ENCODE results near the gene MFAP1.
A peak's percentile ranks its signal among the peaks of the same experiment; 100 is the strongest.
"Not testable (repeated sequence)": the region's sequence is repeated elsewhere in the genome, so short reads cannot be mapped to it uniquely, and the experiment has no call there.

The MFAP1 gene

GRCh38 chr15:43808960-43809678 is 15.4 kb downstream of the MFAP1 start:
- no peak for DNase-seq

GRCh38 chr15:43808435-43808950 is 16.0 kb downstream of the MFAP1 start:
- no peak for DNase-seq

- DNase-seq = not testable (repeated sequence)
These were observed 21.8 kb downstream of the MFAP1 start for GRCh38 chr15:43802676-43803075.

DNA sequence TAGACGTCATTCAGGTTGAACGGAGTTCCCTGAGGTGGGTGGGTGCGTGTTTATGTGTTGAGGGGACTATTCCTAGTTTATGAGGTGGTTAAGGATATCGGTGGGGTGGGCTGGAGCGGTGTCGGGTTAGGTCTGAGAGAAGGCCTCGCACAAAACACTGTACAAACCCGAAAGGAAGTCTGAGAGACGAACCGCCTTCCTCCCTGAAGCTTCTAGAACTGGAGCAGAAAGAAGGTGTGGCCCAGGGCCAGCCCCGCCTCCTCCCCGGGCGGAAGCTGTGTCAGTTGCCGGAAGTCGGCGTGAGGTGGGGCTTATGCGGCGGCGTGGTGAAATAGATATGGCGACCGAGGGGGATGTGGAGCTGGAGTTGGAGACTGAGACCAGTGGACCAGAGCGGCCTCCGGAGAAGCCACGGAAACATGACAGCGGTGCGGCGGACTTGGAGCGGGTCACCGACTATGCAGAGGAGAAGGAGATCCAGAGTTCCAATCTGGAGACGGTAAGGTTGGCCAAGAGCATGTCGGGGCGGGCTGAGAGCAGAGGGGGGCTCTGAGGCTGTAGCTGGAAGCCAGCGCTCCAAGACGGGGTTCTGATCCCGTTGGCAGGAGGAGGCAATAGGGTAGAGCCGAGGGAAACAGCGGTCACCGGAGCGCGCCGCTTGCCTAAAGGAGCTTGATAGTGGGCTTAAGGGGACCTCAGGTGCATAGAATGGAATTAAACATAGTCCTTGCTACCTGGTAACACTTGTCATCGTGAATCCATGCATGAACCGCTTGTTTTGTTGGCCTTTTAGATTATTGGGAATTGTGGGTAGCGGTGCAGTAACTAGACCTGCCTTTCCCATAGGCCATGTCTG is 24.0 kb downstream of the MFAP1 start, which contains the start of gene HYPK:
TSS of gene HYPK (plus strand) at position 314 of the 856 bp plus-strand sequence. CDS start at position 338, 24 bp downstream.
- peak; percentile 91 for DNase-seq

GRCh38 chr15:43799945-43800285 is 24.6 kb downstream of the MFAP1 start, which contains the start of gene SERINC4:
Gene SERINC4 (minus strand): TSS chr15:43800220. CDS start chr15:43799986, 234 bp downstream.
- no peak for DNase-seq

DNA sequence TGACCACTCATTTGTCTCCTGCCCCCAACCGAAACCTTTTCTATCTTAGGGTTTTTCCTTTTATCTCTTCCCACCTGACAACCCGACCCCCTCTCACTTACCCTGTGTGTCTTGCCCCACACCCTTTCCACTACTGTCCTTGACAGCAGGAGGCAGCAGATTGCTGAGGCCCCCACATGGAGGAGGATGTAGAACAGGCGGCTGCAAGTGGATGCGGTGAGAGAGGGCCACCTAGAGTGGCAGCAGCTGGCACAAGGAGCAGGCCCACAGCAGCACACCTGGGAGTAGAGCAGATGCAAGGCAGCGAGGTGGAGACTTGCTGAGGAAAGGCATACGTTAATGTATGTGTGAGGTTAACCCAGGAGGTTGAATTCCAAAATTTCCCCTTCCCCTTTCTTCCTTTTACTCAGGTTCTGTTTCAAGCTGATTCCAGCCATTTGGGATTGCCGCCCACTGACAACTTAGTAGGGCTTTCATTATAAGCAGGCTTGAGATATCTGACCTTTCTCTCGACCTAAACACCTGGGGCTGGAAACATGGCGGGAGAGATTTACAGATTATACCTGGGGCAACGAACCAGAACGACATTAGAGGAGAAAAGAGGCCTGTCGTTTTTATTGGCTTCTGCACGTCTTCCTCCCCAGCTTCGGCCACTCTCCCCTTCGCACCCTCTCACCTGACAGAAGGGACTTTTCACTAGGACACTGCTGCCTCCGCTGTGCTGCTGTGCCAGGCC is 25.1 kb downstream of the MFAP1 start:
- no peak for DNase-seq

- DNase-seq = no peak
These were observed 27.9 kb downstream of the MFAP1 start for GRCh38 chr15:43796566-43796965.

- no peak for DNase-seq
These were observed 28.5 kb downstream of the MFAP1 start for GRCh38 chr15:43795997-43796396.

GRCh38 chr15:43795197-43795596 is 29.3 kb downstream of the MFAP1 start:
- no peak for DNase-seq

DNA sequence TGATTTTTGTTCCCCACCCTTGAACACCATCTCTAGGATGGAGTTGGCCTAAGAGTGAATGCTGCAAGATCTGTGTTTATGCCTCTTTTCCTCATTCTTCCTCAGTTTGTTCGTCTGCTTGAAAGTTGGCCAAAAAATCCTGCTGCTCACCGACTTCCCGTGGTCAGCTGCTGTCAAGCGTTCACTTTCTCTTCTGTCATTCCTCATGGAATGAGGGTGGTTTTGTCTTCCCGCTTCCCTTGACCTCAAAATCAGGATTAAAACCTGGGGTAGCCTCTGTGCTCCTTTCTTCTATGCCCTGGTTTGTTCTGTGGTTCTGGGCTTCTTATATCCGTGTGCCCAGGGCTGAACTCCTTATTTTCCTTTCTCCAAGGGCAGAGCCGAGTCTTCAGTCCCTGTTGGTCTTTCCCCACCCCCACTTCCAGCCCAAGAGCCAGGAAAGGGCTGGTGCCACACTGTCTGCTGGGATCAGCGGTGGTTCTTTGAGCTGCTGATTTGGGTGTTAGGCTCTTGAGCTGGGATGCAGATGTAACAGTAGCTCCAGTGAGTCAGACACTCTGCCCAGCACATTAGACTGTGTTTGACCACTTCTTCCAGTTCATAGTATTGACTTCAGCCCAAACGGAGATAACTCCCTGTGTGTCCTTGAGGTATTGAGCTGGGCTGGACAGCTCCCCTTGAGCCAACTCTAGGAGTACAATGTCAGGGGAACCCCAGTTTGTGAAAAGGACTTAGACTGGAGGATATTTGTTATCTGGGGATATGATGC is 30.0 kb downstream of the MFAP1 start:
- no peak for DNase-seq

- no peak for DNase-seq
These were observed 30.8 kb downstream of the MFAP1 start for GRCh38 chr15:43793647-43794046.

DNA sequence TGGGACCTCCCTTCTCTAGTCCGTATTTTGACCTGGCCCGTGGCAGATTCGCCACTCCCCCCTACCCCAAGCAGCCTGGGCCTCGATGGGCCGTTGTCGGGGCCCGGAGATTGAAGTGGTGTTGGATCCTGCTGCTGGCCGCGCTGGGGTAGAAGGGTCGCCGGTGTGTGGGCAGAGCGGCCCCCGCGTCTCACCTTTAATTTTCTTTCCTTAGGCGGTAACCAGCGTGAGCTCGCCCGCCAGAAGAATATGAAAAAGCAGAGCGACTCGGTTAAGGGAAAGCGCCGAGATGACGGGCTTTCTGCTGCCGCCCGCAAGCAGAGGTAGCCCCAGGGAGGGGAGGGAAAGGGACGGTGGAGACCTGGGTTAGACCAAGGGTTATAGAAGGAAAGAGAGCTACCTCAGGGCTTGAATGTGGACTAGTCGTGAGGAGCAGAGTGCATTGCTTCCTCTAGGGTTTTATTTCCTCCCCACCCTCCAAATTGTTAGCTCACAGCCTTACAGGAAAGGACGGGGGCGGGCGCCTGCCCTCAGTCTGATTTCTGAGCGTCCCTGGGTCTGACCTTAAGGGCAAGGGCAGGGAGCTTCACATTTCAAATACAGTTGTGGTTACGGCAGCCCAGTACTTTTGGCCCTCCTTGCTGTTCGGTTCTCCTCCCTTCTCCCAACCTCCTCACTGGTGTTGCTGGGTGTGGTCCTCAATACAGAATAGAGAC is 31.6 kb downstream of the MFAP1 start:
- DNase-seq = peak; percentile 15

DNA sequence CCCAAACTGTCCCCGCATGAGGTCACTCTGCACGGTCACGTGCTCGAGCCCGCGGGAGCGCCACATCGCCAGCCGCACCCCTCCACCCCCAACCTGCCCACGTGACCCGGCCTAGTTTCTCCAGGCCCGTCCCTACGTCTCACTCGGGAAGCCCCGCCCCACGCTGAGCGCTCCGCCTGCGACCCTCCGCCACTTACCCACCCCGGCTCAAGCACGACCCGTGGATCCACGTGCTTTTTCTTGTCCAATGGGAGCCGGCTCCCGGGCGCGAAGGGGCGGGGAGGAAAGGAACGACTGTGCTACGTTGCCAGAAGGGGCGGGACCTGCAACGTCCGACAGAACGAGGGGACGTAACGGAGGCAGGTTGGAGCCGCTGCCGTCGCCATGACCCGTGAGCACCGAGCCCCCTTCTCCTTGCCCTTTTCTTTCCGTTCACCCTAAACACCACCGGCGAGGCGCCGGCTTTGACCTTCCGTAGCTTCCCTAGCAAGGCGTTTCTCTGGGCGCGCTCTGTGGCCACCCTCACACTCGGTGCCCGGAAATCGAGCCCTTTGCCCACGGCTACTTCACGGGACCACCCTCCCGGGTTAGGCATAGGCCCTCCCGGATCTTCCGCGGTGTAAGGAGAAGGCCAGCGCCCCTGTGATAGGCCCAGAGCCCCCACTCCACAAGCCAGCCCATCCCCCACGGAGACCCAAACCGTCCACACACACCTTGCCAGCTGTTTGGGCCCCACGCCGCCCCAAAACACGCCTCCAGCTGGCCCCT is 32.3 kb downstream of the MFAP1 start, which contains the start of gene SERF2:
TSS of gene SERF2 (plus strand) at position 328 of the 768 bp plus-strand sequence. CDS start at position 385, 57 bp downstream.
- DNase-seq = peak; percentile 100

- no peak for DNase-seq
These were observed 35.1 kb downstream of the MFAP1 start for GRCh38 chr15:43789409-43789808.

DNA sequence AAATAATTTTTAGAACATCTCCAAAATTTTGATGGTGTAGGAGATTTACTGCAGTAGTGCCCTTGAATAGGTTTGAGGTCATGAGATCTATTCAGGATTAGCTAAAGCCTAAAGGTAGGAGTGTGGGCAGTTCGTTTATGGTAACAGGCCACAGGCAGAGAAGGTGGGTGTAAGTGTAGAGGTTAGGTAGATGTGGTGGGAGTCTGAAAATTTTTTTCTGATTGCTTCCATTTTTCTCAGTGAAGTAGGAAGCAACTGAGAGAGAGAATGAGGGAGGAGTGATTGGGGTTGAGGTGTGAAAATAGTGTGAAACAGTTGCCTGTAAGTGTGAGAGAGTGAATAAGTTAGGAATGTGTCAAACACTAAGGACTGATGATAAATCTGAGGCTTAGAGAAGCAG is 45.5 kb downstream of the MFAP1 start:
- no peak for DNase-seq

- DNase-seq = peak; percentile 81
These were observed 47.1 kb downstream of the MFAP1 start for GRCh38 chr15:43777267-43777914.

- peak; percentile 78 for DNase-seq
These were observed 47.7 kb downstream of the MFAP1 start, which contains the start of gene ELL3 for GRCh38 chr15:43776718-43777266. Gene ELL3 (minus strand): TSS chr15:43776966. CDS start chr15:43776901, 65 bp downstream.

DNA sequence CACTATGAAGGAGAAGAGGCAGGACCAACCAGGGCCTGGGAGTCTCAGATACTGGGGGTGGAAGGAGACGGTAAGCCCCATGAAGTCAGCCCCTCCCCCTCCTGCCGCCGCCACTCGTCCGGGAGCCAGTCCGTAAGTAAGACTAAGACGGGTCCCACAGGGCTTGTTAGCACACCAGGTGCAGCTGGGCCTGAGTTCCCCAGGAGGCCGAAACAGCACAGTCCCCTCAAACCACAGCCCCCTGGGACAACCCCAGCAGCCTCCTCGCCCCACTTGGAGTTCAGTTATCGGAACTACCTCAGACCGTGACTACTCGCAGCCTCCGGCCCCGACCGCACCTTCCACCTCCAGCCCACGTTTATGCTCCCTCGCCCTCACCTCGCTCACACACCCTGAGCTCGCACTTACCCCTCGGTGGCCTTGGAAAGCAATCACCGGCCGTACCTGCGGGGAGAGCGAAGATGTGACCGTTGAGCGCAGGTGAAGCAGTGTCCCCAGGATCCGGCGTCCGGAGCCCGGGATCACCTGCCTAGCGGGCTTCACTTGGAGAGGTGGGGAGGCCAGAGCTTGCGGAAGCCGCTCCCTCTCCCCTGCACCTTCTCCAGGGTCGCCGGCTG is 48.3 kb downstream of the MFAP1 start:
- DNase-seq = peak; percentile 22

- no peak for DNase-seq
These were observed 49.0 kb downstream of the MFAP1 start for GRCh38 chr15:43775411-43775965.
